Measurements from ENCODE around the gene SLC35F6.

DNA sequence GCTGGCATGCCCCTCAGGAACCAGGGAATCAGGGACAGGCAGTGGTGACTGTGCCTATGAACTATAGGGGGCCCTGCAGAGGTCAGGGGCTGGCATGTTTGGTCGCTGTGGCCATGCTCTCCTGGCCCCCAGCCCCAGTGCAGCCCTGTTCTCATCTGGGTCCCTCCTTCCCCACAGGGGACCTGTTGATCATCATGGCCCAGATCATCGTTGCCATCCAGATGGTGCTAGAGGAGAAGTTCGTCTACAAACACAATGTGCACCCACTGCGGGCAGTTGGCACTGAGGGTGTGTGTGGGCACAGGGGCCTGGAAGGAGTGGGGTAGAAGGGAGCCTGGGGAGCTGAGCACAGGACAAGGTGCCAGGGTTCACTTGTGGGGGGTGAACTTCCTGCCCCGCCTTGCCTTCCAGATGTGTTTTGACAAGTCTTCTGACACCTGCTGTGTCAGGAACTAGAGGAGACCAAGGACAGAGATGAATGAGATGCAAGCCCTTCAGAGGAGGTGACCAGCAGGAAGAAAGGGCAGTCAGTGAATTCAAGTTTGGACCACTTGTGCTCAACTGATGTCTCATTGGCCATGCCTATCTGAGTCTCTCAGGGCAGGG is 12.2 kb downstream of the SLC35F6 start:
- TF ChIP-seq, protein P1, sequence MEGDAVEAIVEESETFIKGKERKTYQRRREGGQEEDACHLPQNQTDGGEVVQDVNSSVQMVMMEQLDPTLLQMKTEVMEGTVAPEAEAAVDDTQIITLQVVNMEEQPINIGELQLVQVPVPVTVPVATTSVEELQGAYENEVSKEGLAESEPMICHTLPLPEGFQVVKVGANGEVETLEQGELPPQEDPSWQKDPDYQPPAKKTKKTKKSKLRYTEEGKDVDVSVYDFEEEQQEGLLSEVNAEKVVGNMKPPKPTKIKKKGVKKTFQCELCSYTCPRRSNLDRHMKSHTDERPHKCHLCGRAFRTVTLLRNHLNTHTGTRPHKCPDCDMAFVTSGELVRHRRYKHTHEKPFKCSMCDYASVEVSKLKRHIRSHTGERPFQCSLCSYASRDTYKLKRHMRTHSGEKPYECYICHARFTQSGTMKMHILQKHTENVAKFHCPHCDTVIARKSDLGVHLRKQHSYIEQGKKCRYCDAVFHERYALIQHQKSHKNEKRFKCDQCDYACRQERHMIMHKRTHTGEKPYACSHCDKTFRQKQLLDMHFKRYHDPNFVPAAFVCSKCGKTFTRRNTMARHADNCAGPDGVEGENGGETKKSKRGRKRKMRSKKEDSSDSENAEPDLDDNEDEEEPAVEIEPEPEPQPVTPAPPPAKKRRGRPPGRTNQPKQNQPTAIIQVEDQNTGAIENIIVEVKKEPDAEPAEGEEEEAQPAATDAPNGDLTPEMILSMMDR (IDR thresholded peaks at IDR 0.05; ENCODE audit: low read depth, low read length, missing input control) = no peak
- no peak for TF ChIP-seq GABPA (IDR thresholded peaks at IDR 0.05 in 1 of 2, conservative IDR thresholded peaks at IDR 0.05 in 1 of 2)
- TF ChIP-seq EGR1 (IDR thresholded peaks at IDR 0.05; ENCODE audit: low read depth in 2 of 2) = no peak
- TF ChIP-seq MAX (IDR thresholded peaks at IDR 0.05) = no peak
- no peak for TF ChIP-seq RAD21 (IDR thresholded peaks at IDR 0.05)
- TF ChIP-seq, protein P2, sequence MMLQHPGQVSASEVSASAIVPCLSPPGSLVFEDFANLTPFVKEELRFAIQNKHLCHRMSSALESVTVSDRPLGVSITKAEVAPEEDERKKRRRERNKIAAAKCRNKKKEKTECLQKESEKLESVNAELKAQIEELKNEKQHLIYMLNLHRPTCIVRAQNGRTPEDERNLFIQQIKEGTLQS (IDR thresholded peaks at IDR 0.05) = no peak
- TF ChIP-seq JUND (IDR thresholded peaks at IDR 0.05) = no peak
- no peak for TF ChIP-seq ZBTB33 (IDR thresholded peaks at IDR 0.05)
- TF ChIP-seq YY1 (IDR thresholded peaks at IDR 0.05) = no peak
- TF ChIP-seq SP1 (IDR thresholded peaks at IDR 0.05) = no peak
- no peak for TF ChIP-seq RXRA (IDR thresholded peaks at IDR 0.05)
- TF ChIP-seq TAF1 (conservative IDR thresholded peaks at IDR 0.05) = no peak
